ENCODE measurements around the gene CSPG4.
"Not testable (repeated sequence)": the region's sequence is repeated elsewhere in the genome, so short reads cannot be mapped to it uniquely, and the experiment has no call there.

DNA sequence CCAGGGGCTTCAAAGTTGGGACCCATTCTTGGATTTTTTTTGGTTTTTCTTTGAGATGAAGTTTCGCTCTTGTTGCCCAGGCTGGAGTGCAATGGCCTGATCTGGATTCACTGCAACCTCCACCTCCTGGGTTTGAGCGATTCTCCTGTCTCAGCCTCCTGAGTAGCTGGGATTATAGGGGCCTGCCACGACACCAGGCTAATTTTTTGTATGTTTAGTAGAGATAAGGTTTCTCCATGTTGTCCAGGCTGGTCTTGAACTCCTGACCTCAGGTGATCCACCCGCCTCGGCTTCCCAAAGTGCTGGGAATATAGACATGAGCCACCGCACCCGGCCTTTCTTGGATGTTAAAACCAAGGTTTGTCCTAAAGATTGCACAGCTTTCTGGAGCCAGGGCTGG lies 78.7 kb downstream of the CSPG4 start:
- not testable (repeated sequence) for TF ChIP-seq CTCF (IDR thresholded peaks at IDR 0.05; ENCODE audit: extremely low read depth in 1 of 2, insufficient read depth in 1 of 2, low read depth in 1 of 2, low read length in 2 of 2); POLR2A (IDR thresholded peaks at IDR 0.05; ENCODE audit: low read depth, low read length); EZH2 (IDR thresholded peaks at IDR 0.05; ENCODE audit: borderline replicate concordance, low read depth, low read length, severe bottlenecking); POLR2AphosphoS5 (IDR thresholded peaks at IDR 0.05; ENCODE audit: insufficient read depth, low read depth, low read length); JUN (IDR thresholded peaks at IDR 0.05; ENCODE audit: borderline replicate concordance, insufficient read depth, insufficient read length, low read depth); MAX (IDR thresholded peaks at IDR 0.05; ENCODE audit: insufficient read depth, insufficient read length); MYC (IDR thresholded peaks at IDR 0.05; ENCODE audit: low read depth, low read length); FOS (IDR thresholded peaks at IDR 0.05; ENCODE audit: borderline replicate concordance, insufficient read depth, low read length)
